ENCODE results near the gene TBC1D32.
"Not testable (repeated sequence)": the region's sequence is repeated elsewhere in the genome, so short reads cannot be mapped to it uniquely, and the experiment has no call there.

The TBC1D32 gene

GRCh38 chr6:121334299-121335086 is at the start of gene TBC1D32:
Gene TBC1D32 (minus strand): TSS chr6:121334480. CDS start chr6:121334430, 50 bp downstream.
- DNase-seq = peak; percentile 85 to 96 (median 92)
- intact Hi-C loops (cut with DNase I) = no loop called here

- no peak for DNase-seq
- intact Hi-C loops (cut with DNase I) = no loop called here
These were observed 49.2 kb upstream of the TBC1D32 start for GRCh38 chr6:121383478-121383877.

GRCh38 chr6:121382467-121383121 is 48.3 kb upstream of the TBC1D32 start:
- DNase-seq = no peak
- intact Hi-C loops (cut with DNase I) = no loop called here

- intact Hi-C loops (cut with DNase I) = no loop called here
- DNase-seq = no peak
These were observed 42.1 kb upstream of the TBC1D32 start for GRCh38 chr6:121376411-121376810.

GRCh38 chr6:121374219-121374618 is 39.9 kb upstream of the TBC1D32 start:
- DNase-seq; intact Hi-C loops (cut with DNase I): not testable (repeated sequence)

GRCh38 chr6:121365536-121366521 is 31.5 kb upstream of the TBC1D32 start:
- no peak for DNase-seq
- intact Hi-C loops (cut with DNase I) = no loop called here

- DNase-seq = no peak
- intact Hi-C loops (cut with DNase I) = no loop called here
These were observed 22.3 kb upstream of the TBC1D32 start for GRCh38 chr6:121356575-121356974.

GRCh38 chr6:121354764-121355163 is 20.5 kb upstream of the TBC1D32 start:
- DNase-seq = peak in 3 of 42 donors; percentile 2 to 16 (median 4)
- intact Hi-C loops (cut with DNase I) = no loop called here

GRCh38 chr6:121352941-121353340 is 18.7 kb upstream of the TBC1D32 start:
- intact Hi-C loops (cut with DNase I) = no loop called here
- no peak for DNase-seq

GRCh38 chr6:121351916-121352315 is 17.6 kb upstream of the TBC1D32 start:
- intact Hi-C loops (cut with DNase I) = no loop called here
- no peak for DNase-seq

GRCh38 chr6:121349596-121349995 is 15.3 kb upstream of the TBC1D32 start:
- no peak for DNase-seq
- intact Hi-C loops (cut with DNase I) = no loop called here

GRCh38 chr6:121347484-121347883 is 13.2 kb upstream of the TBC1D32 start:
- intact Hi-C loops (cut with DNase I) = no loop called here
- no peak for DNase-seq

- intact Hi-C loops (cut with DNase I) = no loop called here
- no peak for DNase-seq
These were observed 10.3 kb upstream of the TBC1D32 start for GRCh38 chr6:121344539-121344938.

GRCh38 chr6:121339639-121340226 is 5.5 kb upstream of the TBC1D32 start:
- no peak for DNase-seq
- intact Hi-C loops (cut with DNase I) = no loop called here

GRCh38 chr6:121338956-121339355 is 4.7 kb upstream of the TBC1D32 start:
- no peak for DNase-seq
- intact Hi-C loops (cut with DNase I) = no loop called here

- intact Hi-C loops (cut with DNase I) = no loop called here
- DNase-seq = no peak
These were observed 4.1 kb upstream of the TBC1D32 start for GRCh38 chr6:121338366-121338765.

GRCh38 chr6:121335087-121336008 is 1.1 kb upstream of the TBC1D32 start:
- intact Hi-C loops (cut with DNase I) = no loop called here
- peak in 1 of 42 donors; percentile 3 for DNase-seq

- intact Hi-C loops (cut with DNase I) = not testable (repeated sequence)
- peak in 9 of 42 donors; percentile 2 to 39 (median 20) for DNase-seq
These were observed 586 bp downstream of the TBC1D32 start for GRCh38 chr6:121333694-121334093.

Measured in head of caudate nucleus (tissue), 42 donors.